GM19438 (cell line): Measurements from ENCODE around the gene KRT1.
"Not testable (repeated sequence)": the region's sequence is repeated elsewhere in the genome, so short reads cannot be mapped to it uniquely, and the experiment has no call there.

ENCODE experiments used
- ATAC-seq: cut with Tn5 transposase; IDR thresholded peaks from one replicate; pipeline ENCODE4 v1.9.1; 2021; ENCODE audit warnings: low read depth; ENCODE audit not compliant: unreplicated experiment

KRT1 gene

DNA sequence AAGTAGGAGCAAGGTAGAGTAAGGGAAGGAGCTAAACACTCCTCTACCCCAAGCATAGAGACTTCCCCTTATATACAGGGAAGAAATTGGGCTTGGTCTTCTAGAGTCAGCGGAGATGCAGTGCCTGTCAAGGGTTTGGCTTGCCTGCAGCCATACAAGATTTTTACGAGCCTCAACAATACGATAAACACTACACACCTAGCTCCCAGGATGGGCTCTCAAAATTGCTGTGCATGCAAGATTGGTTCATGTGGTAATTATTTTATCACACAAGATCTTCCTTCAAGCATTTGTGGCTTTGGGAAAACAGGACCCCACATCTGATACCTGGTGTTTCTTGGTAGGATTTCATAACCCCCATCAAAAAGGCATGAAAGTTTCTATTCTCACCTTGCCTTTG, at the start of gene KRT1:
KRT1 (minus strand) TSS at position 45 of the 400 bp plus-strand sequence. CDS start 59 bp downstream, outside the sequence.
- ATAC-seq, result no peak

GRCh38 chr12:52729147-52729546, 48.9 kb upstream of the KRT1 start:
- no peak for ATAC-seq

GRCh38 chr12:52728374-52728773, 48.2 kb upstream of the KRT1 start:
- no peak for ATAC-seq

DNA sequence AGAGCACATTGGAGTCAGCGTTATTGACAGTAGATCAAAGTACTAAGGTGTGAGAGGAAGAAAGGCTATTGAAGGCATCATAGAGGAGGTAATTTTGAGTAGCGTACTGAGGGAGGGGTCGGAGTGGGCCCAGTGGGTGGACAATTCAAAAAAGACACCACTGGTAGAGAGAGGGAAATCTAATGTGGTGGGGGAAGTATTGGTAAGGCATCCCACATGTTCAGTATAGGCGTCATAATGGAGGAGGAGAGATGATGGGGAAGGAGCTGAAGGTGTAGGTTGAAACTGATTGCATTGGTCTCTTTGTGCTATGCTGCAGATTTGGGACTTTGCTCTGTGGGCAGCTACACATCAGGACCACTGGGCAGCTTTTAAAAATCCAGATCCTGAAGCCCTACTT, 46.8 kb upstream of the KRT1 start:
- ATAC-seq, result no peak

DNA sequence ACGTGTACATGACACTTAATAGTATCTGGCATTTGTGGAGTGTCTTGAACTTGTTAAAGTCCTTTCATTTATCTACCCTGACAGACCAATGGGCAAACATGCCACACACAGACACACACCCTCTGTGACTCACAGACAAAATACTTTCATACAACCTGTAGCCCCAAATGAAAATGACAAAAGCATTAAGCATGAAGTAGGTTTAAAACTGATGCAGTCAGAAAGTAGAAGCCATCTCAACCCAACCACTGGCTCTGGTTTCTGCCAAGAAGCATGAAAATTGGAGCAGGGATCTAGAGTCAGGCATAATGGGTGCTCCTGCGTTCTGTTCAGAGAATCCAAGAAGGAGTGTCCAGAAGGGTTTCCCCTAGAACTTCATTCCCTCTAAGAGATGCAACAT, 46.2 kb upstream of the KRT1 start:
- no peak for ATAC-seq

DNA sequence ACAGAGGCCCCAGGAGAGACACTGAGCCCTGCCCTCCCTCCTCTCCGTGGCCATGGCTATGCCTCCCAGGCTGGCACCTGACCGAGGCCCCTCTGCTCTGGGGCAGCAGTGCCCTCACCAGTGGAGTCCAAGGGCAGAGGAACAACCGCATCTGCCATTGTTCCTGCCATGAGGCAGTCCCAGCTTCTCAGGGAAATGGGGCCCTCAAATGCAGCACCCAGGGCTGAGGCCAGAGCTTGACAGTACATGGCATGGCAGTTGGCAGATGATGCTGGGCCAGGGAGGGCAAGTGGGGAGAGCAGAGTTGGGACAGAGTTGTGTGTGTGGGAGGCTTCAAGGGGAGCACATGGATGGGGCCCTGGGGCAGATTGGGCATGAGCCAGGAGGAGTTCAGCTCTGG, 44.2 kb upstream of the KRT1 start:
- no peak for ATAC-seq

DNA sequence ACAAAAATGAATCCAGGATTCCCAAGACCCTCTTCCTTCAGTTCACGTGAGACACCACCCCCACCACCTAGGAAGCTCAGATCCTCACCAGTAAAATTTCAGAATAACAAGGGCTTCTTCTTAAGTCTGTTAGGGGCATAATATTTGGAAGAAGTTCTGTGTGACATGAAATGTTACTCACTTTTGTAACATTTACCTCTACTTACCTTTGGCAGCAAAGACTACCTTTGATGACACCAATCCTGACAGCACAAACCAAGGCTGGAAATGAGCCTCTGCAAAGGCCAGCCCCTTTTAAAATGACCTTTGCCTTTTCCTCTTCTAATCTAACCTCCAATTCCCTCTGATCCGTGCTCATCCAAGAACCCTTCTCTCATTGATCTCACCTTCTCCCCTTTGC, 42.5 kb upstream of the KRT1 start:
- ATAC-seq, result no peak

DNA sequence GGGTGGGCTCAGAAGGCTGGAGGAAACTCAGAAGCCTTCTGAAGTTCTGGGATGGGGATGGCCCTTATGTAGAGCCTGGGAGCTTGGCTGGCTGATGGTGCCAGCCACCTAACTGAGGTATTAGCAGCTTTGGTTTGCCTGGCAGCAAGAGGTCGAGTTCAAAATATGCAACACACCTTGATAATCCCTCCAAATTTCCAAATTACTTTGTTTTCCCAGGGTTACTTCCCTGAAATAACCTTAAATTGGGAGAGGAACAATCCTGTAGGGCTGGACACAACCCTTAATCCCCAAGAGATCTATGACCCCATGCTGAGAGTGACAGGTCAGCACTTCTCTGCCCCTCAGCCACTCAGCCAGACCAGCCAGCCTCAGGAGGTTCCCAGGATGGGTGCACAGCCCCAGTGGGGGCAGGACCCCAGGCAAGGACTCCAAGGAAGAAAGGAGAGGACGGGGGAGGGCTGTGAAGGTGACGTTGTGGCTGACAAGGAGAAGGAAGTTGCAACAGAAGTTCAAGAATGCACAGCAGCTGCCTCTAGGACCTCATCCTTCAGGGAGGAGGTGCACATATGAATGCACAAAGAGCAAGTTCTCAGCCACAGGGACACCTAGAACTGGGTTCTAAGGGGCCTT, 41.7 kb upstream of the KRT1 start:
- ATAC-seq, result no peak

- ATAC-seq, result no peak
Measured at GRCh38 chr12:52720365-52720886, 40.2 kb upstream of the KRT1 start.

DNA sequence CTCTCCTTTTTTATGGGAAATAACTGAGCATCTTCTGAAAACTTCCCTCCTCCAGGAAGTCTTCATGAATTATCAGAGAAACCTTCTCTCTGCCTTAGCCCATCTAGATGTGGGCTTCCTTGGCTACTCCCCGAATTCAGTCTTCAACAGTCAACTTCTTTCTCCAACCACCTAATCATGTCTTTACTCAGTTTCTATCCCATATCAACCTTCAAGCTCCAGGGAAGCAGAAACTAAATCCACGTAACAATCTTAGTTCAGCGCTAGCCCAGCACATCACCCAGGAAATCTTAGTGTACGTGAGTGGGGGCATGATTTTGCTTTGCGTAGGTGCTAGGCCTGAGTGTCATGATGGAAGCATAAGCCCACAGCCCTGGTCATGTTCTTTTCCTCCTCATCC, 35.9 kb upstream of the KRT1 start:
- no peak for ATAC-seq

DNA sequence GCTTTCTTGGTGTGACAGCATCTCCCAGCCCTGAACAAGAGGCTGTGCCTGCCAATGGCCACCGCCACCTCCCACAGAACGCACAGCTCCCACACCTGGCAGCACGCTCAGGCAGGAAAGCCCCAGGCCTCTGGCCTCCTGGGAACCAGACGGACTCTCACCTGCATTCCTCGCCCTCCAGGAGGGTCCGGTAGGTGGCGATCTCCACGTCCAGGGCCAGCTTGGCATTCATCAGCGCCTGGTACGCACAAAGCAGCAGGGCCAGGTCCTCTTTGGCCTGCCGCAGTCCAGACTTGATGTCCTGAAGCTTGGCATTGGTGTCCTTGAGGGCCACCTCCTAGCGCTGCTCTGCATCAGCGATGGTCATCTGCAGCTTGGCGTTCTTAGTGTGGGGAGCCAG, 35.2 kb upstream of the KRT1 start:
- no peak for ATAC-seq

DNA sequence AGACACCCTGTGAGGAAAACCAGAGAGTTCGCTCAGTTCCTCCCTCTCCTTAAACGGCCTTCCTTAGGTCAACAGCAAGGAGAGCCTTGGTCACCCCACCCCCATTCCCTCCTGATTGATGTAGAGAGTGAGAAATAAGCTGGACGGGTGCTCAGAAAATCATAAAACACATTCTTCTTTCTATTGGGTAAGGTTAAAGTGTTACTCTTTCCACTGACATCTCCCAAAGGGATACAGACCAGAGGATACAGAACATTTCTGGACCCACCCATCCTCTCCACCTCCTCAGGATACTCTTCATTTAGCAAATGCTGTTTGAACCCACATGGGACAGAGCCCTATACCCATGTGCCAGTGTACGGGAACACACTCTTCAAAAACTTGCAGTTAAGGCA, 34.7 kb upstream of the KRT1 start:
- ATAC-seq, result no peak

GRCh38 chr12:52713960-52714886, 34.0 kb upstream of the KRT1 start:
- ATAC-seq, result no peak

DNA sequence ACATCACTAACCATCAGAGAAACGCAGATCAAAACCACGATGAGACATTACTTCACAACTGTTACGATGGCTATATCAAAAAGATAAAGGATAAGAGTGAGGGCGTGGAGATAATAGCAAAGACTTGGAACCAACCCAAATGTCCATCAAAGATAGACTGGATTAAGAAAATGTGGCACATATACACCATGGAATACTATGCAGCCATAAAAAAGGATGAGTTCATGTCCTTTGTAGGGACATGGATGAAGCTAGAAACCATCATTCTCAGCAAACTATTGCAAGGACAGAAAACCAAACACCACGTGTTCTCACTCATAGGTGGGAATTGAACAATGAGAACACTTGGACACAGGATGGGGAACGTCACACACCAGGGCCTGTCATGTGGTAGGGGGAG, 31.9 kb upstream of the KRT1 start:
- not testable (repeated sequence) for ATAC-seq

GRCh38 chr12:52710730-52711129, 30.5 kb upstream of the KRT1 start:
- ATAC-seq, result no peak

DNA sequence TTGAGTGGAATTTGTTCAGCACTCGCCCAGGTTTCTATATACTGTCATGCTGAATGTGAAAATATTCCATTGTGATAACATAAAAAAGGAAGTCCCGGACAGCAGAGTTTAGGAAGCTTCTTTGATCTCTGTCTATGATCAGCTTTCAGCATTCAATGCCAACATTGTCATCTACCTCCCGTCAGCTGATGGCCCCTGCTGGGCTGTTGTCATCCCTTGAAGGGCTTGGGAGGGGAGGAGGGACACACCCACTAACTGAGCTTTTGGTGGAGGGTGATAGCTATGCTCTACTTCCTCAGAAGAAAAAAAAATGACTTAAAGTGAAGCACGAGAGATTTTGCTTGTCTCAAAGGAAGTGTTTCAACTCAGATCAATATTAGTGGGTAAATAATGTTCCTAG, 27.8 kb upstream of the KRT1 start:
- ATAC-seq, result no peak

DNA sequence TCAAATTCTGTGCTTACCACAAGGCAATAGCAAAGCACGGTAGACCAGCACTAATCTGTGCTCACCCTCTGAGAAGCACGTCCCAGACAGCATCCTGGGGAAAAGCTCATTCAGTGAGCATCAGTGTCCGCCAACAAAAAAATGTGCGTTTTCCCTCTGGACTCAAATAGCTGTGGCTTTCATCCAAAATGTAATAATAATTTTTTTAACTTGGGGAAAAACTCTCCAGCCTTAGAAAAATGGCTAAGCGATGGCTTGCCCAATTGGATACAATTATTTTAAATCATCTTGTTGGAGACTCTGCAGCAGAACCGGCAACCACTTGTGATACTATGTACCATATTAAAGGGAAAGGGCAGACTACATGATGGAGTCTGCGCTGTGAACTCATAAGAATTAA, 24.3 kb upstream of the KRT1 start:
- no peak for ATAC-seq

- no peak for ATAC-seq
Measured at GRCh38 chr12:52703878-52704277, 23.7 kb upstream of the KRT1 start.

- ATAC-seq, result no peak
Measured at GRCh38 chr12:52703424-52703823, 23.2 kb upstream of the KRT1 start, which contains the start of gene KRT77. KRT77 (minus strand) TSS chr12:52703524; CDS start chr12:52703434, 90 bp downstream.

- no peak for ATAC-seq
Measured at GRCh38 chr12:52702338-52702737, 22.1 kb upstream of the KRT1 start.

DNA sequence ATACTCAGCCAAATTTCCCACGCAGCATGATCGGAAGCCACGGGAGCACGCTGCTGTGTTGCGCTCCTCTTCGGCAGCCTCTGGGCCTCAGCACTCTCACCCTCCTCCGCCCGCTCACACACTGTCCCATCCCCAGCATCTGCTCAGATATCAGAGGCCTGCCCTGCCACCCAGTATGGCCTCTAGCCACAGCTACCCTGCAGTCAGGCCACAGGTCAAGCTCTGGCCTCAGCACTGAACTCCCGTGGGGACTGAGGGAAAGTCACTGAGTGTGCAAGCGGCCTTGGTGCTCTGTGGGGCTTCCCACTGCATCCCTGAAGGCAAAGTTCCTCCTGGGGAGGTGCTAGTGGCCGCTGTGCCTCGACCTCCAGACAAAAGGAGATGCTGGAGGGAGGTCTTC, 21.1 kb upstream of the KRT1 start:
- no peak for ATAC-seq

DNA sequence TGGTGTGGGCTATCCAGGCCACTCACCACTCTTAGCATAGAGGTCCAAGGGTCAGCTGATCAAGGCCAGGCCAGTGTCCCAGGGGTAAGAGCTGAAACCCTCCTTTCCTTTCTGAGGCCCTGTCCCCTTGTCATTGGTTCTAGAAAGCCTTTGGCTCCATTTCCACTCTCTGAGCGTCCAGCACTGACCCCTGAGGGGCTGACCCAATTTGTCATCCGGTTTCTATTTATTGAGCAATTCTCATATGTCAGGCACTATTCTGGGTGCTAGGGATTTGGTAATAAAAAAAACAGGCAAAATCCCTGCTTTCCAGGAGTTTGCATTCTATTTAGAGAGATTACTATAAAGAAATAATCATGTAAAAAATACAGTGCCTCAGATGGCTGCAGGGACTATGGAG, 19.8 kb upstream of the KRT1 start:
- no peak for ATAC-seq
